Fibroblast of lung (primary cell): ENCODE measurements around the gene FOXQ1.

ENCODE experiments used
- CTCF ChIP-seq, 2 donors: IDR thresholded peaks in 1 of 2; conservative IDR thresholded peaks in 1 of 2; 1 replicate in 1 of 2; 2 replicates in 1 of 2; pipeline ENCODE4 v1.5.1; 2011 to 2012; ENCODE audit warnings: low read length in 2 of 2, control low read depth in 1 of 2, inconsistent platforms in 1 of 2, low read depth in 1 of 2, mild to moderate bottlenecking in 1 of 2
- EZH2 ChIP-seq: IDR thresholded peaks from 2 replicates; pipeline ENCODE4 v1.5.1; 2012; ENCODE audit warnings: low read length, control low read depth, mild to moderate bottlenecking; ENCODE audit errors: missing control alignments

- TF ChIP-seq CTCF (conservative IDR thresholded peaks at IDR 0.05 in 1 of 2, IDR thresholded peaks at IDR 0.05 in 1 of 2; ENCODE audit: low read depth in 1 of 2, low read length in 2 of 2): no peak
- TF ChIP-seq EZH2: no peak
These were observed 21.1 kb upstream of the FOXQ1 start for GRCh38 chr6:1290805-1291204.
